PC-9 (cell line): Measurements from ENCODE around the gene MXD4. TPM values are rescaled to one million over a fixed set of nuclear protein-coding genes. Genes with fewer than 3 reads are reported as not detected.

Experiments
- BruUV-seq: library from RNA; stranded (reverse); fragments of 400-500 nt; replicated peaks from 2 replicates; lab custom pipeline; 2021; lab: Mats Ljungman, UMichigan
- CTCF ChIA-PET: fragments of 300-600 bp; sonication (Branson Sonifier 250); formaldehyde crosslinking; loops from one replicate; lab custom pipeline; 2022; ENCODE audit warnings: antibody characterized with exemption; lab: Charles Lee
- POLR2A ChIA-PET: fragments of 300-600 bp; sonication (Branson Sonifier 250); formaldehyde crosslinking; loops from one replicate; lab custom pipeline; 2022; ENCODE audit warnings: antibody characterized with exemption; ENCODE audit not compliant: unreplicated experiment; lab: Charles Lee
- DNase-seq, 2 experiments: peaks; one replicate each; pipeline versions ENCODE4 v3.0.0 to v3.0.0-alpha.2; 2015 to 2022; ENCODE audit warnings: mixed read lengths in 1 of 2
- H2AFZ ChIP-seq: fragments of 200-600 bp; sonication (generic); 2 replicates; pipeline ENCODE4 v1.8.1; 2017; ENCODE audit warnings: antibody characterized with exemption
- H3F3A ChIP-seq: fragments of 200-600 bp; sonication (generic); 2 replicates; pipeline ENCODE4 v1.8.1; 2017; ENCODE audit warnings: antibody characterized with exemption, mild to moderate bottlenecking, low read depth; ENCODE audit not compliant: insufficient read depth
- H3K27ac ChIP-seq: fragments of 200-600 bp; sonication (generic); 2 replicates; pipeline ENCODE4 v1.6.1; 2016; ENCODE audit warnings: mixed run types
- H3K27me3 ChIP-seq: fragments of 200-600 bp; sonication (generic); 2 replicates; pipeline ENCODE4 v1.6.1; 2016; ENCODE audit warnings: low read depth, mixed run types; ENCODE audit not compliant: insufficient read depth
- H3K36me3 ChIP-seq: fragments of 200-600 bp; sonication (generic); 2 replicates; pipeline ENCODE4 v1.6.1; 2016; ENCODE audit warnings: low read depth, mixed run types
- H3K4me1 ChIP-seq: fragments of 200-600 bp; sonication (generic); replicated peaks from 2 replicates; pipeline ENCODE4 v1.6.1; 2016; ENCODE audit warnings: mixed run types; ENCODE audit not compliant: insufficient read depth
- H3K4me2 ChIP-seq: fragments of 200-600 bp; sonication (generic); 2 replicates; pipeline ENCODE4 v1.6.1; 2017; ENCODE audit warnings: mixed run types
- H3K4me3 ChIP-seq: fragments of 200-600 bp; sonication (generic); 2 replicates; pipeline ENCODE4 v1.6.1; 2016; ENCODE audit warnings: mixed run types
- H3K79me2 ChIP-seq: fragments of 200-600 bp; sonication (generic); 2 replicates; pipeline ENCODE4 v1.6.1; 2017; ENCODE audit warnings: low read depth, mixed run types
- H3K9me2 ChIP-seq: fragments of 200-600 bp; sonication (generic); 2 replicates; pipeline ENCODE4 v1.8.1; 2017; ENCODE audit warnings: mild to moderate bottlenecking; ENCODE audit not compliant: insufficient read depth
- H3K9me3 ChIP-seq: fragments of 200-600 bp; sonication (generic); 2 replicates; pipeline ENCODE4 v1.8.1; 2016; ENCODE audit warnings: low read depth; ENCODE audit not compliant: insufficient read depth
- H4K20me1 ChIP-seq: fragments of 200-600 bp; sonication (generic); 2 replicates; pipeline ENCODE4 v1.8.1; 2017; ENCODE audit not compliant: insufficient read depth
- CTCF ChIP-seq: fragments of 200-600 bp; sonication (generic); conservative IDR thresholded peaks from 2 replicates; pipeline ENCODE4 v1.6.1; 2017; ENCODE audit warnings: mixed run types, antibody characterized with exemption, mild to moderate bottlenecking, moderate library complexity
- EZH2 ChIP-seq: fragments of 200-600 bp; sonication (generic); IDR thresholded peaks from 2 replicates; pipeline ENCODE4 v1.8.0; 2017; ENCODE audit warnings: antibody characterized with exemption, low read depth
- intact Hi-C: fragments of 100-400 bp; cut with micrococcal nuclease; formaldehyde crosslinking; loops from one replicate; pipeline ENCODE4 v1.10.0; 2022; ENCODE audit not compliant: unreplicated experiment
- total RNA-seq: library from RNA; stranded (reverse); gene quantifications from 2 replicates; pipeline ENCODE4 v1.2.3, GENCODE V29; 2021

MXD4 gene
- total RNA-seq, 1 experiment from 2014 or later = 37.0 TPM

GRCh38 chr4:2304877-2305561 is 43.1 kb upstream of the MXD4 start:
- H3K36me3 ChIP-seq = no peaks in the 10 kb centered on the region
- 0 out of 2 replicates have a peak, but pooled peaks cover 8% of the 10 kb centered on the region for H3K27me3 ChIP-seq
- POLR2A ChIA-PET = no interaction called here
- H3K4me3 ChIP-seq = no peak overlapping the region
- no peak for TF ChIP-seq EZH2
- TF ChIP-seq CTCF = no peak
- H3K9me2 ChIP-seq = no peaks in the 10 kb centered on the region
- BruUV-seq = no TSS peak
- no peaks in the 10 kb centered on the region for H3F3A ChIP-seq
- H3K79me2 ChIP-seq = no peaks in the 10 kb centered on the region
- no peaks in the 10 kb centered on the region for H3K4me1 ChIP-seq
- peak in 1 of 2 experiments; percentile 6 for DNase-seq
- no peaks in the 10 kb centered on the region for H4K20me1 ChIP-seq
- intact Hi-C loops = no loop called here
- H3K9me3 ChIP-seq = no peaks in the 10 kb centered on the region
- no peak overlapping the region for H3K4me2 ChIP-seq
- CTCF ChIA-PET = no interaction called here
- no peak overlapping the region for H2AFZ ChIP-seq
- H3K27ac ChIP-seq = no peak overlapping the region

GRCh38 chr4:2304321-2304876 is 42.5 kb upstream of the MXD4 start:
- no TSS peak for BruUV-seq
- Histone ChIP-seq H3K9me2 (no peaks in the 10 kb centered on the region), H3K79me2 (no peaks in the 10 kb centered on the region), H3K4me3 (no peak overlapping the region), H3K27me3 (0 out of 2 replicates have a peak, but pooled peaks cover 8% of the 10 kb centered on the region), H3K9me3 (no peaks in the 10 kb centered on the region), H3F3A (no peaks in the 10 kb centered on the region), H3K4me2 (no peak overlapping the region), H3K36me3 (no peaks in the 10 kb centered on the region), H4K20me1 (no peaks in the 10 kb centered on the region), H3K27ac (no peak overlapping the region), H3K4me1 (no peaks in the 10 kb centered on the region), H2AFZ (no peak overlapping the region)
- ChIA-PET POLR2A (no interaction called here), CTCF (no interaction called here)
- TF ChIP-seq CTCF = no peak
- no peak for TF ChIP-seq EZH2
- DNase-seq = peak in 1 of 2 experiments; percentile 5
- intact Hi-C loops = no loop called here

GRCh38 chr4:2303686-2304320 is 41.9 kb upstream of the MXD4 start:
- no peaks in the 10 kb centered on the region for H3K9me3 ChIP-seq
- H3K4me3 ChIP-seq = no peak overlapping the region
- DNase-seq = no peak
- no peak overlapping the region for H3K4me2 ChIP-seq
- H2AFZ ChIP-seq = no peak overlapping the region
- H3F3A ChIP-seq = no peaks in the 10 kb centered on the region
- peaks cover 13% of the 10 kb centered on the region; the same call in 1 of the 2 replicates for H3K27me3 ChIP-seq
- no peaks in the 10 kb centered on the region for H3K79me2 ChIP-seq
- POLR2A ChIA-PET = no interaction called here
- BruUV-seq = no TSS peak
- intact Hi-C loops = no loop called here
- no peaks in the 10 kb centered on the region for H3K36me3 ChIP-seq
- no peaks in the 10 kb centered on the region for H4K20me1 ChIP-seq
- H3K4me1 ChIP-seq = no peaks in the 10 kb centered on the region
- H3K27ac ChIP-seq = no peak overlapping the region
- no peak for TF ChIP-seq EZH2
- TF ChIP-seq CTCF = no peak
- CTCF ChIA-PET = no interaction called here
- H3K9me2 ChIP-seq = no peaks in the 10 kb centered on the region
